Cardiac septum (tissue), 1 donor: ENCODE data around the gene NDUFS6. TPM values are rescaled to one million over a fixed set of nuclear protein-coding genes. Genes with fewer than 3 reads are reported as not detected.
"Not testable (repeated sequence)": the region's sequence is repeated elsewhere in the genome, so short reads cannot be mapped to it uniquely, and the experiment has no call there.

Source experiments
- DNase-seq: peaks from one replicate; pipeline ENCODE4 v3.0.0-alpha.2; 2020; ENCODE audit warnings: low spot score
- intact Hi-C: fragments of 100-400 bp; cut with DNase I; formaldehyde crosslinking; loops from one replicate; pipeline ENCODE4 v1.14.0; 2022
- total RNA-seq: library from RNA; stranded (reverse); fragmentation: NEBNext Ultra II Directional; extraction: Animal tissue kit (Norgen Biotek cat#: 25700); gene quantifications from one replicate; pipeline ENCODE4 v1.2.1, GENCODE V29; 2021
- donor health status: DM: no; HTN: no; CAD: no.

The NDUFS6 gene
- total RNA-seq, 1 donor from 2014 or later = 78.6 TPM

DNA sequence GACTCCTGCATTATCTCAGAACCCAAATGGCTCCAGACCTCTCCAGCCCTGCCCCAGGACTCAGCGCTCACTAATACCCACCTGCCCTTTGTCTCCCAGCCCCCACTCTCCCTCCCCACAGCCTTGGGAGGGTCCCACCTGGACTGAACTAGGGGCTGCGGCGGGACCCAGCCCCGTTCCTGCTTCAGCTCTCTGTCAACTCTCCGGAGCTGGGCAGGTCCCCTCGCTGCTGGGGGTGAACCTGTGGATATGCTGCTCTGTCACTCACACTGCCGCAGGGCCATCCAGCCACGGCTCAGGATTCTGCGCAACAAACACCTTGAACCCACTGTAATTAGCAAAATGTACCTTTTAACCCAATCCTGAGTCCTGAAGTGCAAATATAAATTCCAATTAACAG, 36.8 kb downstream of the NDUFS6 start:
- intact Hi-C loops = no loop called here
- no peak for DNase-seq

DNA sequence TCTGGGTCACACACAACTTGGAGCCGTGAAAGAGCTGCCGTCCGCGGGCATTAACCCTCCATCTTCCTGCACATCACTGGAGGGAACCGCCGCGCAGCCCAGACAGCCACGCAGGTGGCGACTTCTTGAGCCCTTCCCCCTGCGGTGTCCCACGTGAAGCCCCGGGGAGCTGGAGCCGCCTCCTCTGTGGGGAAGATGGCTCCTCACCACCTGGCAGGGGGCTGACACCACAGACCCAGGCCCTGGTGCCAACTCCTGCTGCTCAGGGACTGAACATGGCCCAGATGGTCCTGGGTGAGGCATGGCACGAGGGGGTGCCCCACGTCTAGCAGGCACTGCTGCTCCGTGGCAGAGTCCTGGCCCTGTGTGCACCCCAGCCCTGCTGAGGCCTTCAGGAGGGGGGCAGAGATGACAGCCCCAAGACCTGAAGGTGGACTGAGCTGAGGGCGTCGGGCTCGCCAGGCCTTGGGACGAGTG, 38.9 kb downstream of the NDUFS6 start:
- DNase-seq = no peak
- intact Hi-C loops = no loop called here

DNA sequence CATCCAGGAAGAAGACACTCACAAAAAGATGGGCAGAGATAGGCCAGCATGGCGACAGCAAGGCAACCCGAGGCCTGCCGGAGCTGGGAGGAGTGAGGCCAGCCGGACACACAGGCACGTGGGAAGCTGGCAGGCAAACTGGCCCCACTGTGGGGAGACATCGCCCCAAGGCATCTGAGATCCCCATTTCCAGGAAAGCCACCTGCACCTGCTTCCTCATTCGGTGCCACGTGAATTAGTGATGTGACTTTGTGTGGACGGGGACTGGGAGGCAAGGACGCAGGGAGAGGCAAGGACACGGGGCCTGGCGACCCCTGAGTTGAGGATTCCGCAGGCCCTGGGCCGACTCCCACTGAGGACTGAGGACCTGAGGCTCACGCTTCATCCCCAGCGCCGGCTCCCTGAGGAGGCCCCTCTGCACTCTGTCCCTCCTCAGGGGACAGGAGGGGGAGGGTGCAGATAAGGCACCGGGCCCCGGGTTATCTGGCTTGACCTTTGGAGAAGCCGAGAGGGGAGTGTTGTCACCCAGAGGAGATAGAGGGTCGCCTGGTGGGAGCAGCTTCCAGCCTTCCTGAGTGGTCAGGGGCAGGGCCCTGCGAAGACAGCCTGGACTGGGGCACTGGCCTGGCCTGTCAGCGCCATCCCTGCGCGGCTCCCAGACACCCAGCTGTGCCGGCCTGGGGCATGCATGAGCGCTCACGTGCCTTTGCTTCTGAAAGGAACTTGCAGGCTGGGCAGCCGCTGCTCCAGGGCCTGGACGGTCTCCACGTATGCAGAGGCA, 39.7 kb downstream of the NDUFS6 start:
- DNase-seq = no peak
- intact Hi-C loops = no loop called here

DNA sequence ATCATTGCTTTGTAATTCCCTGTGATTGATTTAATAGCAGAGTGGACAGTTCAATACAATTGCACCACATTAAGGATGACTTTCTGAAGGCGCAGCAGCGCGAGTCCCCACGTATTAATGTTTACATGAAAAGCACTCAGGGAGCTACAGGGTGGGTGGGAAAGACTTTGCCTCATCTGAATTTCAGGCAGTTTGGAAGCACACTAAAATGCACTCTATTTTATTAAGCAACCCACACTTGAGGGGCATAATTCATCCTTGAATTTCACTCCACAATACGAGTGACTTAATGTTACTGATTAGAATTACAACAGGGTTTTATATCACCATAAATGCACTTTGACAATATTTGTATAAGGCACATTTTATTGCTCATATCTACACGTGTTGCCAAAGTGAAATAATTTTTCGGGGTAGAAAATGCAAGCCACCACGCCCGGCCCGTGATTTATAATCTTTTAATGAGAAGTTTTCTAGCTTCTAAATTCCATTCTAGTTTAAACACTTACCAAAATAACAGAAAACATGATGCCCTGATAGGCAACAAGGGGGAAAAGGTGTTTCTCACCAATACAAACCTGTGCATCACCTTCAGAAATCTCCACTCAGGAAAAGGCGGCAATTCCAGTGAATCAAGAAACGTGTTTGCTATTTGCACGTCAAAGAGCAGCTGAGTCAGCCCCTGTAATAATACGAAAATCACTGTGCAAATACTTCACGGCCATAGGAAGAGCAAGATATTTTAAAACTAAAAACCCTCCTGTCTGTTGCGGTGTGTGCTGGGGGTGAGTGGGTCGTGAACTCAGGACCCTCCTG, 41.0 kb downstream of the NDUFS6 start:
- intact Hi-C loops = no loop called here
- DNase-seq = no peak

DNA sequence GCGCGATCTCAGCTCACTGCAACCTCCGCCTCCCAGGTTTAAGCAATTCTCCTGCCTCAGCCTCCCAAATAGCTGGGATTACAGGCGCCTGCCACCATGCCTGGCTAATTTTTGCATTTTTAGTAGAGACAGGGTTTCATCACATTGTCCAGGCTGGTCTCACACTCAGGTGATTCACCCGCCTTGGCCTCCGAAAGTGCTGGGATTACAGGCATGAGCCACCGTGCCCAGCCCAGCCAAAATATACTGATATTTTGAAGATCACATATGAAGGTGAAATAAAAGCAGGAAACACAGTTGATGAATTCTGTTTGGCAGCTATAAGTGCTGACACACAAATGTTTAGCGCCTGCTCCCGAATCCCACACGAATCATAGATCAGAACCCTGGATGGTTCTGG, 42.6 kb downstream of the NDUFS6 start:
- not testable (repeated sequence) for DNase-seq

DNA sequence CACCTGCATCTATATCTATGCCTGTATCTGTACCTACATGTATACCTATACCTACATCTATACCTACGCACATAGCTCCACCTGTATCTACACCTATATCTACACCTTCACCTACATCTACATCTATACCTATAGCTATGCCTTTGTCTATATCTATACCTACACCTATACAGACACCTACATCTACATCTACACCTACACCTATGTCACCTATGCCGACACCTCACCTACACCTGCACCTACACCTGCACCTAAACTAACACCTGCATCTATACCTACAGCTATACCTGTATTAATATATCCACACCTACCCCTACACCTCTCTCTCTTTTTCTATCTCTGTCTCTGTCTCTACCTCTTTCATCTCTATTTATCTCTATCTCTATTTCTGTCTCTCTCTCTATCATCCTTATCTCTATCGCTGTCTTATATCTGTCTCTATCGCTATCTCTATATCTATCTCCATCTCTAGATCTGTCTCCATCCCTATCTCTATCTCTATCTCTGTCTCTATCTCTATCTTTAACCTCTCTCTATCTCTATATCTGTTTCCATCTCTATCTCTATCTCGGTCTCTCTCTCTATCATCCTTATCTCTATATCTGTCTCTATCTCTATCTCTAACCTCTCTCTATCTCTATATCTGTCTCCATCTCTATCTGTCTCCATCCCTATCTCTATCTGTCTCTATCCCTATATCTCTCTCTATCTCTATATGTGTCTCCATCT, 43.7 kb downstream of the NDUFS6 start:
- intact Hi-C loops = no loop called here
- DNase-seq = no peak

More for the DNA sequence above, 42.6 kb downstream of the NDUFS6 start:
- intact Hi-C loops = not testable (repeated sequence)

DNA sequence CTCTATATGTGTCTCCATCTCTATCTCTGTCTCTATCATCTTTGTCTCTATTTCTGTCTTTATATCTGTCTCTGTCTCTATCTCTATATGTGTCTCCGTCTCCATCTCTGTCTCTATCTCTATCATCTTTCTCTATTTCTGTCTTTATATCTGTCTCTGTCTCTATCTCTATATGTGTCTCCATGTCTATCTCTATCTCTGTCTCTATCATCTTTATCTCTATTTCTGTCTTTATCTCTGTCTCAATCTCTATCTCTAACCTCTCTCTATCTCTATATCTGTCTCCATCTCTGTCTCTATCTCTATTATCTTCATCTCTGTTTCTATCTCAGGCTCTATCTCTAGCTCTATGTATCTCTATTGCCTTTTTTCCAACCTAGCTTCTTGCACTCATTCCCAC, 44.5 kb downstream of the NDUFS6 start:
- no peak for DNase-seq
- intact Hi-C loops = no loop called here

DNA sequence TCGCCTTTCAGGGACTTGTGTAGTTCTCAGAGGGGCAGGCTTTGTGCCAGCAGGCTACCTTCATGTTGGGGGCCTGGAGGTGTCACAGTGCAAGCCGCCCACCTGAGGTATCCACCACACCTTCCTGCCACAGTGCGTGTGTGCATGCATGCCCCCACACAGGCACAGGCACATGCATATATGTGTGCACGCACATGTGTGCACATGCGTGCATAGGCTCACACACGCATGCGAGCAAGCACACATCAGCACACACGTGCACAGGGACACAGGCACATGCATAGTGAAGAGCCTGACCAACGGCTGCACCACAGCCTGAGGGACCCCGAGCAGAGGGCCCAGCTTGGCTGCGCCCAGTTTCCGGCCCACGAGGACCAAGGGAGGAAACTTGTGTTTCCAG, 45.4 kb downstream of the NDUFS6 start:
- DNase-seq = no peak
- intact Hi-C loops = no loop called here

DNA sequence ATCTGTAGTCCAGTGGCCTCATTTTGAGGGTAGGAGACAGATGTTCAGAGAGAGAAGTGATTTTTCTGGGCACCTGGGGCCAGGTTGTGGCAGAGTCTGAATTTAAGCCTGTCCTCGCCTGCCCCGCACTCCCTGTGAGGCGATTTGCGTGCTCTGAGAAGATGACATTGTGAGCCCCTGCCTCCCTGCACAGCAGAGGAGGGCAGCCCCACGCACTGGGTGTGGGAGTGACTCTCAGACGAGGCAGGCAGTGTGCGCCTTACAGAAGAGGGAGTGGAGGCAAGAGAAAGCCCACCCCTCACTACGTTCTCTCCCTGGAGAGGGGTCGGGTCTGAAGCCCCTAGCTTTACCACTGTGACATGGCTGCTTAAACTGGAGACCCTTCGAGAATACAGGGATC, 45.8 kb downstream of the NDUFS6 start:
- DNase-seq = no peak
- intact Hi-C loops = no loop called here

DNA sequence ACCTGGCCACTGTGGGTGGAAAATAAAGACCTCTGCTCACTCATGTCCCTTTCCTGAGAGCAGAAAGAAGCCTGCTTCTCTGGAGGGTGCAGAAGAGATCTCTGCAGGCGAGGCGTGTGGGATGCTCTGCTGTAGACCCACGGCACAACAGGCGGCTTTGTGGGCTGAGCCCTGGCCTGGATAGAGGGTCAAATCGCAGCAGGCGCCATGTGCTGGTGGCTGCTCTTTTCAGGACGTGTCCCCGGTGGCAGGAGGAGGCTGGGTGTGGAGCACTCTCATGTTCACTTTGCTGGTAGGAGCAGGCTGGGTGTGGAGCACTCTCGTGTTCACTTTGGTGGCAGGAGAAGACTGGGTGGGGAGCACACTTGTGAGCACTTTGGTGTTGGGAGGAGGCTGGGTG, 46.4 kb downstream of the NDUFS6 start:
- no peak for DNase-seq
- intact Hi-C loops = no loop called here

DNA sequence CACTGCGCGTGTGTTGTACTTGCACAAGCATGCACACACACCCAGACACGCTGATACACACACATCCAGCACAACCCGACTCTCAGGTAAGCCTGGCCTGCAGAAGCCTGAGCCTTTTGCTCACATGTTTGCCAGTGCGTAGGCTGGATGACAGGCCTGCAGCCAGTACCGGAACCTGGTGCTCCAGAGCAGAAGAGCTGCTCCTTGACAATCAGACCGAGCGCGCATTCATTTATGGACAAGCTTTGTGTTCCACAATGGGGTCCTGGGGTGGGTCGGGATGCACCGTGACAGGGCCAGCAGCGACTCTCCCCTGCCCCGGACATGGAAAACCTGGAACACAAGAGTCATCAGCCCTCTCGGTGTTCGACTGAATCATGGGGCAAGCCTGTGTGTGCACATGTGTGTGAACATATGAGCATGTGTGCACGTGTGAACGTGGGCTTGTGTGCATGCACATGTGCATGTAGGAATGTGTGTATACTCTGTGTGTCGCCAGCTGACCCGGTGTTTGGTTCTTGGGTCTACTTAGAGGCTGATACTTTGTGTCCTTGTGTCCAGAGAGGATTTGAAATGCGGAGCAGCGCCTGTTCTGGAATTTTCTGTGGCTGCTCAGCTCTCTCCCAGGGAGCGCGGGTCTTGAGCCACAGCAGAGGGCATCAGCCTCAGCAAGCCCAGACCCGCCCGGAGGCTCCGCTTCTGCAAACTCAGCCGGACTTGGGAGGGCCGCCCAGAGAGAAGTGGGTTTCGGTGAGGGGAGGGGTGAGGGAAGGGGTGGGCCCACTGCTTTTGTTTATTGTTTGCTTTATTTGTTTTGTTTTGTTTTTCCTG, 49.3 kb downstream of the NDUFS6 start:
- no peak for DNase-seq
- intact Hi-C loops = no loop called here

DNA sequence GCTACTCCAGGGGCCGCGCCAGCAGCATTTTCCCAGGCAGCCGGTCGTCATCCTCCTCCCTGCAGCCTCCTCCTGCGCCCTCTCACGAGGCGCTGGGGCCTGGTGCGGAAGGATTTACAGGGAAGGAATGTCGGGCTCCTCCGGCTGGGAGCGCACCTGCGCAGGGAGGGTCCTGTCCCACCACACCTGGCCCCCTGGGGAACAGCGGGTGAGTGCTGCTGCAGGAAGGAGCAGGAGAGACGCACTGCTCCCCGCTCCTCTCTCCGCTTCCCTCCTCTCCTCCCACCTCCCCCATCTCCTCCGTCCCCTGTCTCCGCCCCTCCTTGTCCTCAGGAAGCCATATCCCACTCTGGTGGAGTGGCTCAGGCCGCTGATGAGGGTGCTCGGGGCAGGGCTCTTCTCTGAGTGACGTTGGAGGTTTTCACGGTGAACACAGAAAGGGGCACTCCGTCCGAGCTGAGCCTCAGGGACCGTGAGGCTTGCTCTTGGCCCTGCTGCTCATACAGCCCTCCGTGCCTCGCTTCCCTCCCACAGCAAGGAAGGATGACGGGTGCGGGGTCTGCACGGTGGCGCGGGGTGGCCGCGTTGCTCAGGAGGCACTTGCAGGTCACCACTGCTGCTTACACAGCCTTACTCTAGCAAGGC, 50.2 kb downstream of the NDUFS6 start:
- no peak for DNase-seq
- intact Hi-C loops = no loop called here

DNA sequence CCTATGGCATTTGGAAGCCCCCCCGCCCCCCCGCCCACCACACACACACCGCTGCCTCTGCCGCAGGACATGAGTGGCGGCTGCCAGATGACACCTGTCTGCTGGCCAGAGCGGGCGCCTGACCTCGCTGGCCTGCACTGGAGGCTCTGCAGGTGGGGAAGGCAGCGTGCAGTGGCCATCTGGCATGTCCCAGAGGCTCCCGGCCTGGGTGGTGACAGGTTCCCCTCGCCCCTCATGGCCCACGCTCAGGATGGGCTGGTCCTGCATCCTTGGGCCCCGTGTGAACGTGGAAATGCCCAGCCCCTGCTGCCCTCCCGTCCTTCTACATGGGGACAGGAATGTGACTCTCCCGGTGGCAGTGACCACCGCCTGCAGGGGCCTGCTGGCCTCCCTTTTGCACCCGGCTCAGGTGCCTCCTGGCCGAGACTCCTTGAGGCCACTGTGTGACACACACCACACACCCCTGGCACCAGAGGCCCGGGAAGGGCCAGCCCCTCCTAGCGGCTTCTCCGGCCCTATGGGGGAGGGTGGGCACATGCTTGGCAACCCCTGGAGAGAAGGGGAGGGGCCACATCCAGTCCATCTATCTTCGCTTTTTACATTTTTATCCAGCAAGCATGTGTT, 51.2 kb downstream of the NDUFS6 start:
- DNase-seq = no peak
- intact Hi-C loops = no loop called here

DNA sequence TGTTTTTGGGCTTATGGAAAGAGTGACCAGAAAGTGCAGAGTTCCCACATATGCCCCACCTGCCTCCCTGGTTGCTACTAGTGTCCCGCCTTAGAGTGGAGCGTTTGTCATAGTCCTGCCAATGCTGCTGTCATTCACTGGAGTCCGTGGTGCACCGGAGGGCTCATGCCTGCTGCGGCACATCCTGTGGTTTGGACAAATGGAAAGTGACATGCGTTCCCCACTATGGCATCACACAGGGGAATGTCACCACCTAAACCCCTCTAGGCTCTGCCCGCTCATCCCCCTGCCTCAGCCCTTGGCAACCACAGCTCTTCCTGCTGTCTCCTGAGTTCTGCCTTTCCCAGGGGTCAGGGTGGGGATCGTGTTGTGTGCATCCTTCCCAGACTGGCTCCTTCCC, 52.3 kb downstream of the NDUFS6 start:
- intact Hi-C loops = no loop called here
- DNase-seq = no peak

DNA sequence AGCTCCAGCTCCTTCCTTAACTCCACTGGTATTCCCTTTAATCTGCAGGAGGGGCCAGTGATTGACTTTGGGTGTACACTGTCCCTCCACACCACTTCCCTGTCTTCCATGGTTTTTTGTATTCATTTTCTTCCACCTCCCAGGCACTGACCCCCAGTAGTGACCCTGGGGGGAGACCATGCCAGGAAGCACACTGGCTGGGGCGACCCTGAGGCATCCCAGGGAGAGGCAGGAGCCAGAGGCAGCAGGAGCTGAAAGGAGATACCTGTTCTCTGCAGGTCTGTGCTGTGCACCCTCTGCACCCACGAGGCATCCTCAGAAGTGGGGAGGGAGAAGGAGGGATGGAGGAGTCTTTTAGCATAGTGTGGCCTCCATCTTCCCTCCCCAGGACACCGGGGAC, 53.9 kb downstream of the NDUFS6 start:
- no peak for DNase-seq

DNA sequence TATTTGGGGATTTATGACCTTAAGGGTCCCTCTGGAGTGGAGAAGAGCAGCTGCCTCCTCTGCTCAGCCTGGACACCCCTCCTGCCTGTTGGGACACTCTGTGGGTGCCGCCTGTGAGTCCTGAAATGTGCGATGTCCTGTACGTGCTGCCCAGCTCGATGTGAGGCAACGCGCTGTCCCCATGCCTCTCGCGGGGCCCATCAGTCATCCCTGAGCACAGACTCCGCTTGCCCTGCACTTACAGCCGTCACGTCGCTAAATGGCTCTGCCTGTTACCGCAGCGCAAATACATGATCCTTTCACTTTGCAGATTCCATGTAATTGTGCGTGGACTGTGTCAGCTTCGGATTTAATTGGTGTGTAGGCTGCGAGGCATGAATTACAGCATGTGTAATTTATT, 54.4 kb downstream of the NDUFS6 start:
- intact Hi-C loops = no loop called here
- DNase-seq = no peak

More for the DNA sequence above, 53.9 kb downstream of the NDUFS6 start:
- intact Hi-C loops = no loop called here

DNA sequence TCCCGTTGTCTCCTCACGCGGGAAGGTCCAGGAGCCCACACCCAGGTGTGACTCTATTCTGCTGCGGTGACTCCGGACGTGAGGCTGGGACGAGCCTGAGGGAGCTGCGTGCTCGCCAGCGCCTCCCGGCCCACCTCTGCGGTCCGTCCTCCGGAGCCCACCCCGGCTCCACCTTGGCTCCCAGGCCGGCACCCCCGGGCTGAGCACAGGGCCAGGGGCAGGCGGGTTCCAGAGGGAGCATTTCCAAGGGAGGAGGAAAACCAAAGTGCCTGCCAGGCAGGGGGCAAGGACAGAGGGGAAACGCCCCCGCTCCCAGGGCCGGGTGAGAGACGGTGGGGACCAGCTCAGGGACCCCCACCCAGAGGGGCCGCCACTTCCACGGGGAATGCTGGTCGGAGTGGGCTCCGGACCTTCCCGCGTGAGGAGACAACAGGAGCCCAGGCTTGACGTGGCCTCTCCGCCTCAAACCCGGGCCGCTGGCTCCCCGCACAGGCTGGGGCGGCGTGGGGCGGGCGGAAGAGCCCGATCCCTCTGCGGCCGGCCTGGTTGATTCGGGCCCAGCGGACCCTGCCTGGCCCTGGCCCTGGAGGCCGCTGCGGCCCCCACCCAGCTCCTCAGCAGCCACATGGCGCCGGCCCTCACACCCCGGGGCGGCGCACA, 55.5 kb downstream of the NDUFS6 start:
- DNase-seq = no peak
- intact Hi-C loops = no loop called here

DNA sequence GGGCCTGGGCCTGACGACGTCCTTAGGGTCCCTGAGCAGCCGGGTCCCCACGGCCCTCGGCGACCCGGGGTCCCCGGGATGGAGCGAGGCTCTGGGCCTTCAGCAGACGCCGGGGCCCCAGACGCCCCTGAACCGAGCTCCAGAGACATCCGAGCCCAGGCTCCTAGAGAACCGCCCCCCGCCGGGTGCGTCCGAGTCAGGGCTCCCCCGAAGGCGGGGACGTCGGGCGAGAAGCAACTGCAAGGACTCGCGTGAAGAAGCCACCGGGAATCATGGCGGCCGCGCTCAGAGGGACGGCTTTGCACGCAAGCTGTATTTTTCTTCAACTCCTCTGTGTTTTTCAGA, 56.0 kb downstream of the NDUFS6 start:
- no peak for DNase-seq
- intact Hi-C loops = no loop called here
